ENCODE measurements around the gene RTP5.

GRCh38 chr2:241854342-241855244 lies 14.9 kb upstream of the RTP5 start:
- TF ChIP-seq POLR2A (IDR thresholded peaks at IDR 0.05): no peak
- TF ChIP-seq CTCF (IDR thresholded peaks at IDR 0.05): no peak
- no peak for TF ChIP-seq POLR2AphosphoS5 (IDR thresholded peaks at IDR 0.05)

All from upper lobe of left lung (tissue), 4 donors.